Esophagus muscularis mucosa (tissue), 3 donors: ENCODE results near the gene HEPHL1.

Experiments
- POLR2A ChIP-seq: fragments of 450-650 bp; IDR thresholded peaks from one replicate; pipeline ENCODE4 v1.6.1; 2017; ENCODE audit warnings: antibody characterized with exemption, moderate library complexity, mild to moderate bottlenecking, low read depth
- TF ChIP-seq, protein P1 (sequence below), 3 experiments: fragments of 200-600 bp in 2 of 3; fragments of 450-650 bp in 1 of 3; sonication (generic) in 2 of 3; IDR thresholded peaks; one replicate each; pipeline ENCODE4 v1.5.1; 2017 to 2019; ENCODE audit warnings: antibody characterized with exemption in 3 of 3, mild to moderate bottlenecking in 2 of 3, moderate library complexity in 1 of 3

DNA sequence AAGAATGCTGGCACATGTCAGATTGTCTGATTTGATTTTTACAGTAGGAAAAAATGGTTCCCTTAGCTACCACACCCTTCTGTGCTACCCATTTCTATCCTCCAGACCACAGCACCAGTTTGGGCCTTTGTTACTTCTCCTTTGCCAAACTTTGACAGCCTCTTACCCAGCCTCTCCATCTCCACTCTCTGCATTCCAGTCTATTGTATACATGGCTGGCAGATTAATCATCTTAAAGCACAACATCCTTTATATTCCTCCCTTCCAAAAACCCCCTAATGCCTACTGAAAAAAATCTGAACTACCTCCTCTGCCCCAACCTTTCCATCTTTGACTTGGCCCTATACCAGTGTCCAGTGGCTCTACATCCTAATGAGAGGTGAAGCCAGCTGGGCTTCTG is 96.7 kb downstream of the HEPHL1 start:
- TF ChIP-seq, protein P1, sequence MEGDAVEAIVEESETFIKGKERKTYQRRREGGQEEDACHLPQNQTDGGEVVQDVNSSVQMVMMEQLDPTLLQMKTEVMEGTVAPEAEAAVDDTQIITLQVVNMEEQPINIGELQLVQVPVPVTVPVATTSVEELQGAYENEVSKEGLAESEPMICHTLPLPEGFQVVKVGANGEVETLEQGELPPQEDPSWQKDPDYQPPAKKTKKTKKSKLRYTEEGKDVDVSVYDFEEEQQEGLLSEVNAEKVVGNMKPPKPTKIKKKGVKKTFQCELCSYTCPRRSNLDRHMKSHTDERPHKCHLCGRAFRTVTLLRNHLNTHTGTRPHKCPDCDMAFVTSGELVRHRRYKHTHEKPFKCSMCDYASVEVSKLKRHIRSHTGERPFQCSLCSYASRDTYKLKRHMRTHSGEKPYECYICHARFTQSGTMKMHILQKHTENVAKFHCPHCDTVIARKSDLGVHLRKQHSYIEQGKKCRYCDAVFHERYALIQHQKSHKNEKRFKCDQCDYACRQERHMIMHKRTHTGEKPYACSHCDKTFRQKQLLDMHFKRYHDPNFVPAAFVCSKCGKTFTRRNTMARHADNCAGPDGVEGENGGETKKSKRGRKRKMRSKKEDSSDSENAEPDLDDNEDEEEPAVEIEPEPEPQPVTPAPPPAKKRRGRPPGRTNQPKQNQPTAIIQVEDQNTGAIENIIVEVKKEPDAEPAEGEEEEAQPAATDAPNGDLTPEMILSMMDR (IDR thresholded peaks at IDR 0.05), result no peak
- no peak for TF ChIP-seq POLR2A
